ENCODE data around the gene TIMM8A.
A peak's percentile ranks its signal among the peaks of the same experiment; 100 is the strongest.

The TIMM8A gene, protein sequence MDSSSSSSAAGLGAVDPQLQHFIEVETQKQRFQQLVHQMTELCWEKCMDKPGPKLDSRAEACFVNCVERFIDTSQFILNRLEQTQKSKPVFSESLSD

DNA sequence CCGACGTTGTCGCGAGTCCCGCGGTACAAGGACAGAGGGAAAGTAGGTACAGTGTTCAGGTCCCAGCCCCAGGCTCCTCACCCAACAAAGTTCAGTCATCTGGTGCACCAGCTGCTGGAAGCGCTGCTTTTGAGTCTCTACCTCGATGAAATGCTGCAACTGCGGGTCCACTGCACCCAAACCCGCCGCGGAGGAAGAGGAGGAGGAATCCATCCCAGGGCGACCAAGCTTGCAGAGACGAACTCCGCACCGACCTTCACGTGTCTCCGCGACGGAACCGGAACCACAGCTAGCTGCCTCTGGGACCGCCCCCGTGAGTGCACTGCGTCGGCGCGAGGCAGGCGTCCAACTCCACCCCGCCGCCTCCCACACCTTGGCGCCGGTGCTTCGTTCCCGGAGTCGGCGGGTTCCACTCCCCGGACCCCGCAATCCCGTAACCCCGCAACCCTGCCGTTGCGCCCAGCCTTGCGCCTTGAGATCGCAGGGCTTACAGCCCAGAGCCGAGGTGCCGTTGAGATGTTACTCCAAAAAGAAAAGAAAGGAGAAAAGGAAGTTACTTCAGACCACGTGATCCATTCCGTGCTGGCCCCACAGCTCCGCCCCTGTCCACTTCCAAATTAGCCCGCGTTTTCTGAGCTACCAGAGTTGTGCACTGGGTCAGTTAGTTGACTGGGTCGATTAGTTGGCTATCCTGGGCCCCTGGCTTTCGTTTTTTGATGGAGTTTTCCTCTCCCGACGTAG, at the start of gene TIMM8A:
TSS of gene TIMM8A (minus strand) at position 291 of the 741 bp plus-strand sequence. CDS start at position 213, 78 bp downstream.
- peak; percentile 63 for DNase-seq
- Histone ChIP-seq H3K27me3 (replicated peaks) (no peaks in the 10 kb centered on the region), H3K36me3 (replicated peaks) (no peaks in the 10 kb centered on the region), H3K27ac (peak within 1 kb of the TSS; percentile 69), H3K4me3 (ENCODE audit: low read depth, low read length) (peak within 1 kb of the TSS; percentile 75)
- in situ Hi-C loops (cut with HindIII; ENCODE audit: low pct_ligation_motif_present, low sequenced_read_pairs): no loop called here
- TF ChIP-seq, protein P1, sequence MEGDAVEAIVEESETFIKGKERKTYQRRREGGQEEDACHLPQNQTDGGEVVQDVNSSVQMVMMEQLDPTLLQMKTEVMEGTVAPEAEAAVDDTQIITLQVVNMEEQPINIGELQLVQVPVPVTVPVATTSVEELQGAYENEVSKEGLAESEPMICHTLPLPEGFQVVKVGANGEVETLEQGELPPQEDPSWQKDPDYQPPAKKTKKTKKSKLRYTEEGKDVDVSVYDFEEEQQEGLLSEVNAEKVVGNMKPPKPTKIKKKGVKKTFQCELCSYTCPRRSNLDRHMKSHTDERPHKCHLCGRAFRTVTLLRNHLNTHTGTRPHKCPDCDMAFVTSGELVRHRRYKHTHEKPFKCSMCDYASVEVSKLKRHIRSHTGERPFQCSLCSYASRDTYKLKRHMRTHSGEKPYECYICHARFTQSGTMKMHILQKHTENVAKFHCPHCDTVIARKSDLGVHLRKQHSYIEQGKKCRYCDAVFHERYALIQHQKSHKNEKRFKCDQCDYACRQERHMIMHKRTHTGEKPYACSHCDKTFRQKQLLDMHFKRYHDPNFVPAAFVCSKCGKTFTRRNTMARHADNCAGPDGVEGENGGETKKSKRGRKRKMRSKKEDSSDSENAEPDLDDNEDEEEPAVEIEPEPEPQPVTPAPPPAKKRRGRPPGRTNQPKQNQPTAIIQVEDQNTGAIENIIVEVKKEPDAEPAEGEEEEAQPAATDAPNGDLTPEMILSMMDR (IDR thresholded peaks at IDR 0.05; ENCODE audit: low read depth, low read length, missing control alignments): no peak

DNA sequence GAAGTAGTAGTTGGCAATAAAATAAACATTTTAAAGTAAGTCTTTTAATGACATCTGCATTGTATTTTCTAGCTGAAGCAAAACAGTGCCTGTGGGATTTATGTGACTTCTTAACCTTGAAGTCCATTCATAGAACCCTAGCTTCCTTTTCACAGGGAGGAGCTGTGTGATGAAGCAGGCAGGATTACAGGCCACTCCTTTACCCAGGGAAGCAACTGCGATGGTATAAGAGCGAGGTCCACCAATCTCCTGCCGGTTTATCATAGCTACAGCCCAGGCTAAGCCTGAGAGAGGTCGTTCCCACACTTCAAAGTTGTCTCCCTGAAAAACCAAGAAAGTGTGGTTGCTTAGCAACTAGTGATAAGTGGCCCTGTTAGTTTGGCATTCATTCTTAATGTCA, 49.2 kb upstream of the TIMM8A start:
- TF ChIP-seq, protein P1 (IDR thresholded peaks at IDR 0.05; ENCODE audit: low read depth, low read length, missing control alignments): no peak
- in situ Hi-C loops (cut with HindIII; ENCODE audit: low pct_ligation_motif_present, low sequenced_read_pairs): no loop called here
- peak overlapping the region; percentile 60 for H3K27ac ChIP-seq
- peak; percentile 56 for DNase-seq
- no peaks in the 10 kb centered on the region for H3K27me3 ChIP-seq (replicated peaks)
- peaks cover 17% of the 10 kb centered on the region for H3K36me3 ChIP-seq (replicated peaks)
- H3K4me3 ChIP-seq (ENCODE audit: low read depth, low read length): no peak overlapping the region

DNA sequence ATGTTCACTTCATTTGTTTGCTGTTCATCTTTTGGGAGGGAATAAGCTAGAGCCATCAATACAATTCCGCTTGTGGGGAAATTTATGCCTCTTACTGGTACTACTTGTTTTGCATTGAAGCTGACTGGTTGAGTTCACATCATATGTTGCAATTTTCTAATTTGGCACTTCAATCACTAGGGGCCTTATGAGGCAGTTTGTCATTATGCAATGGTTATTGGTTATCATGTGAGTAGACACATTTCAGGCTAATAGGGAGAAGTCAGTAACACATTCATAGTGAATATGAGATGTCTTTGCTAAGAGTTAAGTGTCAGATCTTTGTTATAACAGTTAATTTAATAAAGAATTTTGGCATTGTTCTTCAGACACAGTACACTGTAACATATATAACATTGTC, 47.2 kb upstream of the TIMM8A start:
- Histone ChIP-seq H3K27ac (no peak overlapping the region), H3K27me3 (replicated peaks) (no peaks in the 10 kb centered on the region), H3K4me3 (ENCODE audit: low read depth, low read length) (no peak overlapping the region), H3K36me3 (replicated peaks) (peaks cover 30% of the 10 kb centered on the region)
- TF ChIP-seq, protein P1 (IDR thresholded peaks at IDR 0.05; ENCODE audit: low read depth, low read length, missing control alignments): no peak
- no peak for DNase-seq
- in situ Hi-C loops (cut with HindIII; ENCODE audit: low pct_ligation_motif_present, low sequenced_read_pairs): no loop called here

DNA sequence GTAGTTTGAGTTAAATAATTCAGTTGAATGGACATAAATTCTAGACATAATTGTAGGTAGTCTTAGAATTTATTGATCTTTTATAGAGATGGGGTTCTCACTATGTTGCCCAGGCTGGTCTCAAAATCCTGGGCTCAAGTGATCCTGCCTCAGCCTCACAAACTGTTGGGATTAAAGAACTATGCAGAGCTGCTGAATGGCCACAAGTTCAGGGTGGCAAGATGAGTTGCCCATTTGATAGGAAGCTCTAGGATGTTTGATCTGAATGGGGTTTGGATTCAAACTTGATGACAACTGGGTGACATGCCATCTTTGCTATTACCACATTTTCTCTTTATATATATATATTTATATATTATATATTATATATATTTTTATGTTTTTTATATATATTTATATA, 45.8 kb upstream of the TIMM8A start:
- TF ChIP-seq, protein P1 (IDR thresholded peaks at IDR 0.05; ENCODE audit: low read depth, low read length, missing control alignments): no peak

DNA sequence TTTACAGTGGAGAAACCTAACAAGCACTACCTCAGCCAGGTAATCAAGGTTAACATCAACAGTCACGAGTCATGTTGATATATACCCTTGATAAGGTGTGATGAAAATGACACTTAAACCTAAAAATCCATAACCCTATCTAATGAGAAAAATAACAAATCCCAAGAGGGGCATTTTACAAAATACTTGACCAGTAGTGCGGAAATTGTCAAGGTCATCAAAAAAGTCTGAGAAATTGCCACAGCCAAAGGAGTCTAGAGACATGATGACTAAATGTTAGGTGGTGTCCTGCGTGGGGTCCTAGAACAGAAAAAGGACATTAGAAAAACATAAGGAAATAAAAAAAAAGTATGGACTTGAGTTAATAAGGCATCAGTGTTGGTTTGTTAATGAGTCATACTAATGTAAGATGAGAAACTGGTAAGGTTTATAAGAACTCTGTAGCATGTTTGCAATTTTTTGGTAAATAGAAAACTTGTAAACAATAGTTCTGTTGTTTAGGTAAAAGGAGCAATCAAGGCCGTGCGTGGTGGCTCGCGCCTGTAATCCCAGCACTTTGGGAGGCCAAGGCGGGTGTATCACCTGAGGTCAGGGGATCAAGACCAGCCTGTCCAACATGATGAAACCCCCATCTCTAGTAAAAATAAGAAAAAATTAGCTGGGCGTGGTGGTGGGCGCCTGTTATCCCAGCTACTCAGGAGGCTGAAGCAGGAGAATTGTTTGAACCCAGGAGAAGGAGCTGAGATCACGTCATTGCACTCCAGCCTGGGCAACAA, 45.2 kb upstream of the TIMM8A start:
- Histone ChIP-seq H3K27ac (no peak overlapping the region), H3K4me3 (ENCODE audit: low read depth, low read length) (no peak overlapping the region), H3K36me3 (replicated peaks) (peaks cover 27% of the 10 kb centered on the region), H3K27me3 (replicated peaks) (no peaks in the 10 kb centered on the region)
- no peak for DNase-seq
- in situ Hi-C loops (cut with HindIII; ENCODE audit: low pct_ligation_motif_present, low sequenced_read_pairs): no loop called here
- TF ChIP-seq, protein P1 (IDR thresholded peaks at IDR 0.05; ENCODE audit: low read depth, low read length, missing control alignments): no peak

More for the DNA sequence above, 45.8 kb upstream of the TIMM8A start:
- in situ Hi-C loops (cut with HindIII; ENCODE audit: low pct_ligation_motif_present, low sequenced_read_pairs): no loop called here
- H3K36me3 ChIP-seq (replicated peaks): peaks cover 27% of the 10 kb centered on the region
- no peak for DNase-seq
- no peaks in the 10 kb centered on the region for H3K27me3 ChIP-seq (replicated peaks)
- no peak overlapping the region for H3K27ac ChIP-seq
- H3K4me3 ChIP-seq (ENCODE audit: low read depth, low read length): no peak overlapping the region
